RWPE1 (cell line): ENCODE data around the gene SLC2A9.

Experiments used
- CTCF ChIA-PET: fragments of 350-600 bp; sonication (Branson Sonifier 250); formaldehyde crosslinking; extraction: SDS; loops from one replicate; lab custom pipeline; 2021; lab: Yijun Ruan, JAX
- POLR2A ChIA-PET: fragments of 400-600 bp; formaldehyde crosslinking; extraction: SDS; loops from one replicate; lab custom pipeline; 2020; ENCODE audit warnings: antibody characterized with exemption; ENCODE audit not compliant: low non-redundant PET; lab: Yijun Ruan, JAX
- DNase-seq: peaks from one replicate; pipeline ENCODE4 v3.0.0; 2012; ENCODE audit warnings: low spot score
- H3K27ac ChIP-seq: fragments of 450-650 bp; 2 replicates; pipeline ENCODE4 v1.5.1; 2017
- CTCF ChIP-seq: fragments of 450-650 bp; conservative IDR thresholded peaks from 2 replicates; pipeline ENCODE4 v1.5.1; 2017; ENCODE audit warnings: low read depth, mild to moderate bottlenecking

The SLC2A9 gene

GRCh38 chr4:9933956-9934355 is 87.3 kb downstream of the SLC2A9 start:
- DNase-seq, result no peak
- TF ChIP-seq CTCF, result no peak
- POLR2A ChIA-PET, result no interaction called here
- CTCF ChIA-PET, result no interaction called here
- no peak overlapping the region for H3K27ac ChIP-seq

- no peak for TF ChIP-seq CTCF
- POLR2A ChIA-PET, result no interaction called here
These were observed 88.1 kb downstream of the SLC2A9 start for GRCh38 chr4:9933184-9933583.

GRCh38 chr4:9932771-9933170 is 88.5 kb downstream of the SLC2A9 start:
- no peak for TF ChIP-seq CTCF
- no peak overlapping the region for H3K27ac ChIP-seq
- ChIA-PET POLR2A (no interaction called here), CTCF (interaction anchor here (0.6 kb wide), 1 partner anchor 230 kb away, joined by 3 read pairs; no protein-coding TSS in a partner anchor)
- no peak for DNase-seq

More at GRCh38 chr4:9933184-9933583, 88.1 kb downstream of the SLC2A9 start:
- CTCF ChIA-PET, result no interaction called here
- H3K27ac ChIP-seq, result no peak overlapping the region
- DNase-seq, result no peak

GRCh38 chr4:9931146-9931545 is 90.2 kb downstream of the SLC2A9 start:
- H3K27ac ChIP-seq, result no peak overlapping the region
- DNase-seq, result no peak
- CTCF ChIA-PET, result no interaction called here
- TF ChIP-seq CTCF, result no peak
- POLR2A ChIA-PET, result no interaction called here

GRCh38 chr4:9929111-9929510 is 92.2 kb downstream of the SLC2A9 start:
- ChIA-PET CTCF (interaction anchor here (0.7 kb wide), 1 partner anchor 166 kb away, joined by 3 read pairs; no protein-coding TSS in a partner anchor), POLR2A (no interaction called here)
- DNase-seq, result no peak

GRCh38 chr4:9927341-9928007 is 93.8 kb downstream of the SLC2A9 start:
- DNase-seq, result no peak
- H3K27ac ChIP-seq, result no peak overlapping the region
- CTCF ChIA-PET, result no interaction called here
- POLR2A ChIA-PET, result no interaction called here
- no peak for TF ChIP-seq CTCF

More at GRCh38 chr4:9929111-9929510, 92.2 kb downstream of the SLC2A9 start:
- no peak overlapping the region for H3K27ac ChIP-seq
- no peak for TF ChIP-seq CTCF
